HG02885 (cell line): Measurements from ENCODE around the gene CCDC106.

Source experiments
- ATAC-seq: cut with Tn5 transposase; IDR thresholded peaks from one replicate; pipeline ENCODE4 v1.9.1; 2021; ENCODE audit warnings: mild to moderate bottlenecking; ENCODE audit not compliant: unreplicated experiment, poor library complexity

Gene CCDC106

GRCh38 chr19:55649268-55650125 is 1.5 kb downstream of the CCDC106 start:
- no peak for ATAC-seq

GRCh38 chr19:55650126-55650557 is 2.1 kb downstream of the CCDC106 start:
- no peak for ATAC-seq

DNA sequence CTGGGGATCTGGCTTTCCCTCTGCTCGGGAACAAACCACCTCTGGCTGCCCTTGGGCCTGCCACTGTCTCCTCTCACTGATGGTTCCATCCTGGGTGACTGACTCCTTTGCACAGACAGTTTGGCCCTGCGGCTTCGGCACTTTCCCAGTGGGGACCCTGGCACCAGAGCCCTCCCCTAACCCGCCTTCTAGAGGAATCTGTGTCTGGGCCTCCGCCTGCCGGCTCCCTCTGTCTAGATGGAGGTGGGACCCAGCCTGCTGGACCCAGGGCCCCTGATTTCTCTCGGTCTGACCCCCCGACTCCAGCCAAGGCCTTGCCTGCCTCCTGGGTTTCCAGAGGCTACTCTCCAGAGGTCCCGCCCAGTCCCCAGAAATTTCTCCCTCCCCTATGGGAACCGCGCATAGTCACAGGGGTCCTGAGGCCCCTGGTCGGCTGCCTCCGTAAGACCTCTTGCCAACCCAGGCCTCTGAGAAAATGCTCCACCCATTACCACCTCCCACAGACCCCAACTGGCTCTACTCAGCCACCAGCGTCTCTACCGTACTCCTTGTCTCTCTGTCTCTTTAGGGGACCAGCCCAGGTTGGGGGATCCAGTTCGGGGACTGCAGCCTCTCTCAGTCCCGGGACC is 2.7 kb downstream of the CCDC106 start:
- ATAC-seq = no peak

GRCh38 chr19:55651236-55651635 is 3.2 kb downstream of the CCDC106 start:
- ATAC-seq = no peak

GRCh38 chr19:55652311-55653128 is 4.5 kb downstream of the CCDC106 start:
- no peak for ATAC-seq

DNA sequence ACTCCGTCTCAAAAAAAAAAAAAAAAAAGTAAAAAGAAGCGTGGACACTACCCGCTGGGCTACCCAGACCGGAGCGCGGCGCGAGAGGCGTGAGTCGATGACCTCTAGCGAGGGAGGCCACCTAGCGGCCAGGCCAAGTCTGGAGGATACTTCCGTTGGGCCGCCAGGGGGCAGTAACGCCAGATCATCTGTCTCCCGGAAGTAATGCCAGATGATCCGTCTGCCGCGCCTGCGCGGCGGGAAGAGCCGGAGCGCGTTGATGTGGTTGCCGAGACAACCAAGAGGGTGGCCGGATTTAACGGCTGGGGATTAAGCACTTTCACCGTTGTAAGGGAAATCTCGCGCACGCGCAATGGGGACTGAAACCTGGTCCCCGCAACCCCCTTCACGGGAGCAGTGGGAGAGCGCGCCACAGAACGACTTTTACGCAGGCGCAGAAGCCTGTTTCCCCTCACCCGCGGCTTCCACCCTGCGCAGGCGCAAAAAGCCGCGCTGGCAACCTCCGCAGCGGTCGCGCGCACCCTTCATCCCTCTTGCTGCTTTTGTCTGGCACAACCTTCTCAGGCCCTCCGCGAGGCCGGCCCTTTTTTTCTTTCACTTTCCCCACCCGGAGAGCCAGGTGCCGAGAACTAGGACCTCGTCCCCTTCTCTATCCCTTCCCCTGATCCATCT is 5.8 kb downstream of the CCDC106 start:
- peak; percentile 51 for ATAC-seq

DNA sequence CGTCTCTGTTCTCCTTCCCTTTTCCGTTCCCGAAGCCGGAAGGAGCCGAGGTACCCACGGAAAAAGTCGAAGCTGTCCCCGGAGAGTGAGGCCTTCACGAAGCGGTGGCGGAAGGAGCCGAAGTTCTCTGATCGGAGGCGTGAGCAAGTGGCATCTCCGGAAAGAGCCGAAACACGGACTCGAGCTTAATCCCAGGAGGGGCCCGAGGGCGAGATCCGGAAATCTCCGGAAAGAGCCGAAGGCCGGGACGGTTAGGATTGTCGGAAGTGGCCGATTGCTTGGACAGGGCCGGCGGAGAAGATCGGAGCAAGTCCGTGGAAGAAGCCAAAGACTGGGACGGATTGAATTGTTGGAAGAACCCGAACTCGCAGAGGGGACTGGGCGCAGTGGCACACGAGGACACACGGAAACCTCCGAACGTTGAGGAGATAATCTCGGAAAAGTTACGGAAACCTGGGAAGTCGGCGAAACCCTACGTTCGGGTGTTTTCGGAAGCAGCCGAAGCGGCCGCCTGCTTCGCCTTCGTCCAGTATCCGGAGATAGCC is 6.4 kb downstream of the CCDC106 start:
- ATAC-seq = peak; percentile 63

GRCh38 chr19:55654868-55655647 is 7.0 kb downstream of the CCDC106 start, which contains the start of gene U2AF2:
Gene U2AF2 (plus strand): TSS chr19:55655035. CDS start chr19:55655105, 70 bp downstream.
- ATAC-seq = peak; percentile 43

- ATAC-seq = no peak
Observed at GRCh38 chr19:55655648-55656040, 7.6 kb downstream of the CCDC106 start.

GRCh38 chr19:55656552-55656951 is 8.5 kb downstream of the CCDC106 start:
- no peak for ATAC-seq

DNA sequence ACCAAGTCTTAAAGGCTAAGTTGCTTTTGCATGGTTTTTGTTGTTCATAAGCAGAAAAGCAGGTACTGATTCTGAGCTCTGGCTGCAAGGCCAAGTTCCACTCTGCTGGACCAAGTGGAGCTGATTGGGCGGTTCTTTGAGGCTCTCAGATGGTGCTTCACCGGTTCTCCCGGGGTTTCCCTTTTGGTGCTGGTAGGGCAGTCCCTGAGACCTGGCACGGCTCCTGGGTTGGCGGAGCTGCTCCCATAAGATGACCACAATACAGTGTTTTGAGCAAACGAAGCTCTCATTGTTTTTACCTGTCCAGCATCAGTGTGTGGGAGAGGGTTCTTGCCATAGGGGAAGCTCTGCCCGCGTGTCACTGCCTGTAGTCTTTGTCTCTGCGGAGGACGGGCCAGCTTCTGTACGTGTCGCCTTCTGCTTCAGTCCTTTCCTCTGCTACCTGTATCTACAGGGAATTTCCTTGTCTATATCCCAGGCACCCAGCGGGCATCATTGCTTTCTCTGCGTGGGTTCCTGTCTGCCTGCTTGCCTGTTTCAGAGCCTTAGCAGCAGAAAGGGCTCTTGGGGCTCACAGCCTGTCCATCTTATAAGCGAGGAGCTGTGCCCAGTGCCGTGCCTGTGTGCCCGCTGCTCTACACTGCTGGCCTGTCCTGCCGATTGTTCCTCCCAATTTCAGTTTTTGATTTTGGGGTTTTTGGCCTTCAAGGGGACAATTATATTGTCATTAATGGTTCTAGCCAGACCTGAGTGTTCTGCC is 9.2 kb downstream of the CCDC106 start:
- no peak for ATAC-seq

DNA sequence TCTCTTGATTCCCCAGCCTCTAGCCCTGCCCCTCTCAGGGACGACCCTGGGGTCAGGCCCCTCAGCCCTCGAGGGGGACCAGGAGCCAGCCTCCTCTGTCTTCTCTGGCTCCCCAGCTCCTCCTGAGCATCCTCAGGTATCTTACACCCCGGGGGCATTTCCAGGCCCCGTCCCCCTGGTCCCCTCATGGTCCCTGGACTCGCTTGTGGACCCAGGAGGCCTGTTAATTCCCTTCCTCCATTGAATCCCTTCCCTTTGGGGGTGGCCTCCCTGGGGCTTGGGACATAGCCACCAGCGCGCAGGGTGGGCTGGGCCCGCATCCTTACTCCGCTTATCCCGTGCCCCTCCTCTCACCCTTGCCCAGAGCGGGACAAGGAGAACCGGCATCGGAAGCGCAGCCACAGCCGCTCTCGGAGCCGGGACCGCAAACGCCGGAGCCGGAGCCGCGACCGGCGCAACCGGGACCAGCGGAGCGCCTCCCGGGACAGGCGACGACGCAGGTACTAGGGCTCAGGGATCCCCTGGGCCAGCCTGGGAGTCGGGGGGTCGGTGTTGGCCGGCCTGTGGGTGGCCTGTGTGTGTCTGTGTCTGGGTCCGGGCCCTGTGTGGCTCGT is 10.9 kb downstream of the CCDC106 start:
- no peak for ATAC-seq

- no peak for ATAC-seq
Observed at GRCh38 chr19:55659822-55660221, 11.8 kb downstream of the CCDC106 start.

GRCh38 chr19:55660404-55660803 is 12.4 kb downstream of the CCDC106 start:
- no peak for ATAC-seq

GRCh38 chr19:55660991-55661390 is 13.0 kb downstream of the CCDC106 start:
- no peak for ATAC-seq

DNA sequence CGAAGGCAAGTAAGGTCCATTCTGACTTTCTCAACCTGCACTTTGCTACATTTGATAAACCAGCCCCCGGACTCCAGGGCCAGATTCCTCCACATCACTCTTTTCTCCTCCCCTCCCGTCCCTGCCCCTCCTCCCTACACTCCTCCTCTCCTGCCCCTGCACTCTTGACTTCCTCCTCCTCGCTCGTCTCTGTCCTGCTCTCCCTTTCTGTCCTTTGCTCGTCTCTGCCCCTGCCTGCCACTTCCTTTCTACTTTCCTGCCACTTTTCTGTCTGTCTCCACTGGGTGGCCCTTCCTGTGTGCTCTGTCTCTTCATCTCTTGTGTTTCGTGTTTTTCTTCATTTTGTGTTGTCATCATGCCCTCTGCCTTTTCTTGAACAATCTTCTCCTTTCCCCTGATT is 13.8 kb downstream of the CCDC106 start:
- ATAC-seq = no peak

- ATAC-seq = no peak
Observed at GRCh38 chr19:55663846-55664536, 16.0 kb downstream of the CCDC106 start.
